WERI-Rb-1 (cell line): ENCODE data around the gene CTIF.

Source experiments
- DNase-seq: peaks from one replicate; pipeline ENCODE4 v3.0.0-alpha.2; 2020
- H3K27ac ChIP-seq: fragments of 250-450 bp; sonication (Bioruptor Pico); 2 replicates; pipeline ENCODE4 v1.5.1; 2020; ENCODE audit warnings: mild to moderate bottlenecking, moderate library complexity
- H3K27me3 ChIP-seq: fragments of 250-450 bp; sonication (Bioruptor Pico); 2 replicates; pipeline ENCODE4 v1.5.1; 2021; ENCODE audit warnings: mild to moderate bottlenecking, low read depth, moderate library complexity; ENCODE audit not compliant: insufficient read depth, severe bottlenecking
- H3K36me3 ChIP-seq: fragments of 250-450 bp; sonication (Bioruptor Pico); 2 replicates; pipeline ENCODE4 v1.5.1; 2020; ENCODE audit warnings: mild to moderate bottlenecking, moderate library complexity
- H3K4me3 ChIP-seq: 2 replicates; pipeline ENCODE4 v1.5.1; 2011; ENCODE audit warnings: low read depth, mild to moderate bottlenecking, control low read depth, low read length
- H3K9me3 ChIP-seq: fragments of 250-450 bp; sonication (Bioruptor Pico); 2 replicates; pipeline ENCODE4 v1.5.1; 2021; ENCODE audit warnings: mild to moderate bottlenecking, moderate library complexity; ENCODE audit not compliant: severe bottlenecking
- TF ChIP-seq, protein P1 (sequence below): IDR thresholded peaks from 2 replicates; pipeline ENCODE4 v1.5.1; 2011; ENCODE audit warnings: low read depth, mild to moderate bottlenecking, control low read depth, inconsistent platforms, low read length

Gene CTIF

DNA sequence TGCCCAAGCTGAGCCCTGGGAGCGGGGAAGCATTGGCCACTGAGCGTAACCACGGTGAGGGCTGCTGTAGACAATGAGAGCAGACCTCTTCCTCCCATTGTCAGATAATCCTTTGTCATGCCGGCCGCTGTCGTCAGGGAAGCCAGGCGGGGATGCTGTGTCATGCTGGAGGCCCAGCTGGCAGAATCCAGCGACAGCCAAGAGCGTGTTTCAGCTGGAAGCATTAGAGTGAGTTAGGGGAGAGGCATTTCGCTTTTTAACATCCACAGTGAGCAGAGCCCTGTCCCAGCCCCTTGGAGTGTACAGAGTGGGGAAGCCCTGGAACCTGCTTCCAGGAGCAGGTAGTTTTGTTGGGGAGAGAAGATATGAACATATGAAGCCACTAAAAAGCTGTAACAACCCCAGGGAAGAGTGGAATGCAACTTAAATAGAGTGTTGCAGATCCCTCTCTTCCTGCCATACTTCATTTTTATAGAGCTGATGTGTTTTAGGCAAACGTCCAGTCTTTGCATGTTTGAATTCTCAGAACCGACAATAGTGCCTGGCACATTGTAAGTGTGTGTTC lies 7.0 kb downstream of the CTIF start:
- H3K27me3 ChIP-seq, result no peaks in the 10 kb centered on the region
- TF ChIP-seq, protein P1, sequence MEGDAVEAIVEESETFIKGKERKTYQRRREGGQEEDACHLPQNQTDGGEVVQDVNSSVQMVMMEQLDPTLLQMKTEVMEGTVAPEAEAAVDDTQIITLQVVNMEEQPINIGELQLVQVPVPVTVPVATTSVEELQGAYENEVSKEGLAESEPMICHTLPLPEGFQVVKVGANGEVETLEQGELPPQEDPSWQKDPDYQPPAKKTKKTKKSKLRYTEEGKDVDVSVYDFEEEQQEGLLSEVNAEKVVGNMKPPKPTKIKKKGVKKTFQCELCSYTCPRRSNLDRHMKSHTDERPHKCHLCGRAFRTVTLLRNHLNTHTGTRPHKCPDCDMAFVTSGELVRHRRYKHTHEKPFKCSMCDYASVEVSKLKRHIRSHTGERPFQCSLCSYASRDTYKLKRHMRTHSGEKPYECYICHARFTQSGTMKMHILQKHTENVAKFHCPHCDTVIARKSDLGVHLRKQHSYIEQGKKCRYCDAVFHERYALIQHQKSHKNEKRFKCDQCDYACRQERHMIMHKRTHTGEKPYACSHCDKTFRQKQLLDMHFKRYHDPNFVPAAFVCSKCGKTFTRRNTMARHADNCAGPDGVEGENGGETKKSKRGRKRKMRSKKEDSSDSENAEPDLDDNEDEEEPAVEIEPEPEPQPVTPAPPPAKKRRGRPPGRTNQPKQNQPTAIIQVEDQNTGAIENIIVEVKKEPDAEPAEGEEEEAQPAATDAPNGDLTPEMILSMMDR, result no peak
- H3K36me3 ChIP-seq, result peaks cover 6% of the 10 kb centered on the region
- H3K27ac ChIP-seq, result peak overlapping the region; percentile 1
- no peaks in the 10 kb centered on the region for H3K9me3 ChIP-seq
- peak; percentile 90 for DNase-seq
- H3K4me3 ChIP-seq, result no peak overlapping the region

DNA sequence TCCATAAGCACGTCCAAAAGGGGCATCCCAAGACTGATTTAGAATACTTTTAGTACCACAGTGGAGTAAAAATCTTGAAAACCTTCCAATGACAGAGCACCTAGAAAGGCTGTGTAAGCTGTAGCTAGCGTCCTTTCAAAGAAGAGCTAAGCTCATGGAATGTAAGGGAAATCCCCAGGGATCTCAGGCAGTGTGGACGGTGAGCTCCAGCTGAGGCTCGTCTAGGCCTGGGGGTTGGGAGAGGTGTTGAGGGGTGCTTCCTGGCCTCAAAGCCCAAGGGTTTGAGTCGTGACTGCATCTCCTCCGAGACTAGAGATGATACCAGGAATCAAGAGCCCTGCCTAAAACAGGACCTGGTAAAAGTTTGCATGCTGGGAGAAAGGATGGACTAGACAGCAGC lies 7.6 kb downstream of the CTIF start:
- no peak for DNase-seq
- TF ChIP-seq, protein P1, result no peak
- Histone ChIP-seq H3K9me3 (no peaks in the 10 kb centered on the region), H3K27me3 (no peaks in the 10 kb centered on the region), H3K36me3 (peaks cover 6% of the 10 kb centered on the region), H3K4me3 (no peak overlapping the region), H3K27ac (0 out of 2 replicates have a peak overlapping the region, but pooled peaks have one; percentile 0)

DNA sequence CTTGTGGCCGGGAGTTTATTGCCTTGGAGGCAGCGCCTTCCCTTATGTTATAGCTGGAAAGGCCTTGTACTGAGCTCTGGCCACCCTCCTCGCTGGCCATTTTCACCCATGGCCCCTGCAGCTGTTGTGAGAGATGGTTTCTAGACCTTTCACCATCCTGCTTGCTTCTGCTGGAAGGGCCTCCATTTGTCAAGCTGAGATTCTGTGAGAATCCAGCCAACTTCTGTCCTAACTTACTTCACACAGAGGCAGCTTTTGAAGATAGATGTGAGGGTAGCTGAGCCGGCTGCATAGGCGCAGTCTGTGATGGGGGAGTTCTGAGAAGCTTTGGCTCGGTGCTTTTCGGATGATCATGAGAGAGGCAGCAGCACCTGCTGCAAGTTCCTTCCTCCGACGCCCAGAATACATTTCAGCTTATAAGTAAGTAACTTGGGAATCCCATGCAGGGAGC lies 8.7 kb downstream of the CTIF start:
- H3K4me3 ChIP-seq, result no peak overlapping the region
- DNase-seq, result no peak
- TF ChIP-seq, protein P1, result no peak
- H3K9me3 ChIP-seq, result no peaks in the 10 kb centered on the region
- H3K36me3 ChIP-seq, result peaks cover 6% of the 10 kb centered on the region
- no peaks in the 10 kb centered on the region for H3K27me3 ChIP-seq
- H3K27ac ChIP-seq, result no peak overlapping the region

DNA sequence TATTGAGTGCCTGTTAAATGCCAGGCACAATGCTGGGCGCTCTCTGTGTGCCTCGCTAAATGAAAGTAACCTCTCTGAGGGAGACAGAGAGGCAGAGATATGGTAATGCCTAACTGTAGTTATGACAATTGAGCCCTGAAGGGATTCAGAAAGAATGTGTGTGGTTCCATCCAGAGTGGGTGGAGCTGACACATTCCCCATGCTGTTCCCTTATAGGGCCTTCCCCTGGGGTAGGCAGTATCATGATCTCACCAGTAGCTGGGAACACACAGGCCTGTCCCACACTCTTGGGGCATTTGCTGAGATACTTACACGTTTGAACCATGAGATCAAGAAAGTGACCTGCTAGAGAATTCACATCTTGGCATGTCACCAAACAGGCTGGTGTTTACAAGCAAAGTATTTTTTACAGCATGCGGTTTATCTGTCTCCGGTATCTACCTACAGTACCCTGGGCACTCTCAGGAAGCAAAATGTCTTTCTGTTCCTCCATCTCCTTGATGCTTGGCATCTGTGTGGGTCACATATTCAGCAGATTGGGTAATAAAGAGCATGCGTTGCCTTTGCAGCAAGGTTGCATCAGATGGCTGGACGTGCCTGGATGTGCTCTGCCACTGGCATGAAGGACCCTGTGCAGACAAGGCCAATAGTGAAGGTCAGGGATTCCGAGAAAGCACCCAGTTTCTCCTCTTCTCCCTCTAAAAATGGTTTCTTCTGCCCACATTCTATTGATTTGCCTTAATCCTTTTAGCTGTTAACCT lies 9.4 kb downstream of the CTIF start:
- Histone ChIP-seq H3K27me3 (no peaks in the 10 kb centered on the region), H3K9me3 (no peaks in the 10 kb centered on the region), H3K4me3 (no peak overlapping the region), H3K27ac (no peak overlapping the region), H3K36me3 (peaks cover 6% of the 10 kb centered on the region)
- DNase-seq, result no peak
- TF ChIP-seq, protein P1, result no peak

DNA sequence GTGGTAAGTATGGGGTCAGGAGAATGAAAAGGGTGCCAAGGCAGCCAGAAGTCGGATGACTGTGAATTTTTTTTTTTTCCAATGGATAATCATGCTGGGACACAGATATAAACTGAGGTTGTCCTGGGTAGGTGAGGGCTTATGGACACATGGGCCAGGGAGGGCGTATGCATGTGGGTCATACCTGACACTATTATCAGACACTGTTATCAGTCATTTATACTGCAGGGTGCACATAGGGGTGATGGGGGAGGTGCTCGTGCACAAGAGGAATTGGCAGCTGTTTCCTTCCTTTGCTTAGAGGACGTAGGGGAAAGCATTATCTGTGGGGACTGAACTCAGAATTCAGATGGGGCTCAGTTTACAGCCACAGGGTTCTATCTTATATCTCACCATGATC lies 10.1 kb downstream of the CTIF start:
- H3K27ac ChIP-seq, result no peak overlapping the region
- TF ChIP-seq, protein P1, result no peak
- H3K4me3 ChIP-seq, result no peak overlapping the region
- no peaks in the 10 kb centered on the region for H3K9me3 ChIP-seq
- H3K27me3 ChIP-seq, result no peaks in the 10 kb centered on the region
- no peak for DNase-seq
- H3K36me3 ChIP-seq, result peaks cover 7% of the 10 kb centered on the region
